Thymus (tissue), 11 donors: ENCODE data around the gene CCR4. TPM values are rescaled to one million over a fixed set of nuclear protein-coding genes. Genes with fewer than 3 reads are reported as not detected.

Experiments
- DNase-seq, 9 donors: peaks; one replicate each; pipeline ENCODE4 v3.0.0-alpha.2; 2013; ENCODE audit warnings: low spot score in 9 of 9, low read depth in 6 of 9, missing footprints in 1 of 9
- H3K27ac ChIP-seq, 2 donors: one replicate each; pipeline ENCODE4 v1.5.1; 2013; ENCODE audit warnings: control low read depth in 1 of 2, low read depth in 1 of 2, low read length in 1 of 2, mild to moderate bottlenecking in 1 of 2, moderate library complexity in 1 of 2
- H3K27me3 ChIP-seq, 2 donors: one replicate each; pipeline ENCODE4 v1.5.1; 2013; ENCODE audit warnings: low read length in 1 of 2; ENCODE audit not compliant: control insufficient read depth in 2 of 2, insufficient read depth in 1 of 2
- H3K36me3 ChIP-seq, 2 donors: one replicate each; pipeline ENCODE4 v1.5.1; 2013; ENCODE audit warnings: low read length in 1 of 2, mild to moderate bottlenecking in 1 of 2, moderate library complexity in 1 of 2; ENCODE audit not compliant: control insufficient read depth in 2 of 2, insufficient read depth in 2 of 2
- H3K4me1 ChIP-seq, 2 donors: one replicate each; pipeline ENCODE4 v1.5.1; 2013; ENCODE audit warnings: low read length in 2 of 2; ENCODE audit not compliant: control insufficient read depth in 2 of 2, insufficient read depth in 2 of 2
- H3K4me3 ChIP-seq, 2 donors: one replicate each; pipeline ENCODE4 v1.5.1; 2013; ENCODE audit warnings: low read length in 2 of 2, control low read depth in 1 of 2, mild to moderate bottlenecking in 1 of 2
- H3K9me3 ChIP-seq, 2 donors: one replicate each; pipeline ENCODE4 v1.5.1; 2013; ENCODE audit warnings: low read length in 1 of 2, mild to moderate bottlenecking in 1 of 2; ENCODE audit not compliant: control insufficient read depth in 2 of 2, insufficient read depth in 1 of 2
- WGBS: extraction: QIAGEN DNeasy Blood & Tissue Kit; methylation state at CpG from one replicate; pipeline ENCODE4 v1.1.7; 2013; 5-methylcytosine and 5-hydroxymethylcytosine counted together
- polyA plus RNA-seq: library from polyadenylated mRNA; stranded (reverse); fragments of 200-250 nt; gene quantifications from one replicate; pipeline ENCODE4 v1.2.3, GENCODE V29; 2013
- total RNA-seq: library from RNA; stranded (reverse); fragments of 120-200 nt; gene quantifications from one replicate; pipeline ENCODE4 v1.2.4, GENCODE V29; 2013
- donor health status: healthy.

Gene CCR4
- total and polyA plus RNA-seq, 2 donors, result 27.9 to 32.8 TPM

DNA sequence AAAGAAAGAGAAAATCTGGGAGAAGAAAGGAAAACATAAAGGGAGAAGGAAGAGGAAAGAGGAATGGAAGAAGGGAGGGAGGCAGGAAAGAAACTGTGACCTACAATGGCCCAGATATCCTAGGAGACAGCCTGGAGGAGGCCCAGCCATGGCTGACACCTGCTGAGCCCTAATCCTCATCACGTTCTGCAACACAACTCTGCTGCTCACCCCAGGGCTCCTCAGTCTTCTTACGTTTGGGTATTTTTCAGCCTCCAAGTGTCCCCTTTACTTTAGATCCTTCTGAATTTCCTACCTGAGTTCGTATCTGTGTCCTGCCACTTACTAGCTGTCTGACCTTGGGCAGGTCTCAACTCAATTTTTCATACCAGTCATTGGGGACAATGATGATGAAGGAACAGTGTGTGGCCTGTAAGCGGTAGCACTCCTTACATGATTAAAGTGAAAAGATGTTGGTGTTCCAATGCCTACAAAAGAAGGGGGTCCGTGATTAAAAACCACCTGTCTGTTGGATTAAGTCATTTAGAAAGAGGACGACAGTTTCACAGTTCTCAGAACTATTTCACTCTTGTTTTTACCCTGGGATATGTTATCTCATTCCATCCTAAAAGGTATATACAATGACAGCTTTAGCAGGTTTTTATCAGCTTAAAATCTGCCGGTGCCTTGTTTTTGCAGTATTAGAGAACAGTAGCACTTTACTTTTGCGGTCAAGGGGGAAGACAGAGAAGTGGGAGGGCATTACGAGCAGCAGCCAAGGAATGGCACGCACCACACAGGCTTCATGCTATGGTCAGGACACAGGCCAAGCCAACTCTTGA lies 47.4 kb downstream of the CCR4 start:
- no peak overlapping the region for H3K27ac ChIP-seq
- WGBS, result 96% methylated on average over 10 of the region's 10 CpGs
- no peaks in the 10 kb centered on the region for H3K36me3 ChIP-seq
- DNase-seq, result no peak
- H3K27me3 ChIP-seq, result no peaks in the 10 kb centered on the region
- H3K4me1 ChIP-seq, result peaks cover 0 to 2% of the 10 kb centered on the region in 2 donors
- H3K9me3 ChIP-seq, result no peaks in the 10 kb centered on the region
- H3K4me3 ChIP-seq, result no peak overlapping the region

DNA sequence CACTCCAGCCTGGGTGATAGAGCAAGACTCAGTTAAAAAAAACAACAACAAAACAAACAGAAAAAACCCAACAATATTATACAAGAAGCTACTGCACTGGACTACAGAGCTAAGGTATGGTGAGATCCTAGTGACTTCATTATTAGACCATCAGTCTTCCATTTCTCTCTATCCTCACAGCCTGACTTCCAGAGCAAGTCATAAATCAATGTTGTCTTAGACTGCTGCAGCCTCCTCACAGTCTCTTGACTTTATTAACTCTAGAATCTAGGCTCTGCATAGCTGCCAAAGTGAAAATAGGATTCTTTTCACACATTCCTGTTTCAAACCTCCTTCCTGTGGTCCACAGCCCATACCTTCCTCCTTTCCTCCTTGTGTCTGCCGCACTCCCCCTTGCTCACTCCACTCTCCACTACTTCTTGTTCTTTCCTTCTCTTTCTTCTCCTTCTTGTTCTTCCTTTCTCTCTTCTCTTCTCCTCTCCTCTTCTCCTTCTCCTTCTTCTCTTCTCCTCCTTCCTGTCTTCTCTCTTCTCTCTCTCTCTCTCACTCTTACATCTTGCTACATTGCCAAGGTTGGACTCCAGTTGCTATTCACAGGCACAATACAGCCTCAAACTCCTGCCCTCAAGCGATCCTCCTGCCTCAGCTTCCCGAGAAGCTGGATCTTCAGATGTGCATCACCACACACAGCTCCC lies 49.4 kb downstream of the CCR4 start:
- no peak for DNase-seq
- no peaks in the 10 kb centered on the region for H3K36me3 ChIP-seq
- H3K9me3 ChIP-seq, result no peaks in the 10 kb centered on the region
- H3K4me3 ChIP-seq, result no peak overlapping the region
- no peaks in the 10 kb centered on the region for H3K4me1 ChIP-seq
- WGBS, result 97% methylated on average over 3 of the region's 3 CpGs
- H3K27me3 ChIP-seq, result no peaks in the 10 kb centered on the region
- no peak overlapping the region for H3K27ac ChIP-seq

DNA sequence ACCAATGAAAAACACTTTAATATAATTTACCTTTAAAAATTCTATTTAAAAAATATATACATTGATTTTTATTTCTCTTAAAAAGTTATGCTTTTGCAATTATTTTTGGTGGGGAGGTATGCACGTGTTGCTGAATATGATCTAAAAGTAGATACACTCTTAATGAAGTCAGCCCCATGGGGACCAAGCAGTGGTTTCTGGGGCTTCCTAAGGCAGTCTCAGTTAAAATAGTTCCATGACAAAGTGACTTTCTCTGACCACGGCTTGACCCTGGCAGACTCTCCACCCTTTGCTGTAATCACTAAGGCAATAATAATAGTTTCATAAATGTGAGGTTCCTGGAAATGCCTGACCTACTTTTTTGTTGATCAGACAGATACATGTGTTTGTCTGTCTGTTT lies 50.4 kb downstream of the CCR4 start:
- no peaks in the 10 kb centered on the region for H3K27me3 ChIP-seq
- H3K4me1 ChIP-seq, result peaks cover 6 to 7% of the 10 kb centered on the region in 2 donors
- no peaks in the 10 kb centered on the region for H3K9me3 ChIP-seq
- no peak overlapping the region for H3K27ac ChIP-seq
- 74% methylated on average over 2 of the region's 2 CpGs for WGBS
- H3K36me3 ChIP-seq, result no peaks in the 10 kb centered on the region
- no peak for DNase-seq
- H3K4me3 ChIP-seq, result no peak overlapping the region

DNA sequence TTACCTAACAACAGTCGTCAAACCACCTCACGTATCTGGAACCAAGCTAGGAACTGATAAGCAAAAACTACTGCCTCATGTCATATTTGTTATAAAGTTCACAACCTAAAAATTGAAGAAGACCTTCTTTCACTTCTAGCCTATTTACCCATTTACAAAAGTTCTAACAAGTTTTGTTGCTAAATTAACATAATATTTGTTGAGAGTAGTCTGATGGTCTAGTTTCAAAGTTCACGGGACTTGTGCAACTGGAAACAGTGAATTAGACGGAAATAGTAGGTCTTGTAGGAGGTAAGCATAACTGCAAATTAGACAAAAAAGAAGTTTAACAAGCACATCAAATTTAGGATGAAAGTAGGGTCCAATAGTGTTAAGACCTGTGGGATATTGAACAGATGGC lies 51.9 kb downstream of the CCR4 start:
- no peak for DNase-seq
- WGBS, result 99% methylated on average over 4 of the region's 4 CpGs
- Histone ChIP-seq H3K27ac (no peak overlapping the region), H3K27me3 (no peaks in the 10 kb centered on the region), H3K4me1 (peaks cover 15 to 21% of the 10 kb centered on the region in 2 donors), H3K4me3 (no peak overlapping the region), H3K9me3 (no peaks in the 10 kb centered on the region), H3K36me3 (no peaks in the 10 kb centered on the region)

DNA sequence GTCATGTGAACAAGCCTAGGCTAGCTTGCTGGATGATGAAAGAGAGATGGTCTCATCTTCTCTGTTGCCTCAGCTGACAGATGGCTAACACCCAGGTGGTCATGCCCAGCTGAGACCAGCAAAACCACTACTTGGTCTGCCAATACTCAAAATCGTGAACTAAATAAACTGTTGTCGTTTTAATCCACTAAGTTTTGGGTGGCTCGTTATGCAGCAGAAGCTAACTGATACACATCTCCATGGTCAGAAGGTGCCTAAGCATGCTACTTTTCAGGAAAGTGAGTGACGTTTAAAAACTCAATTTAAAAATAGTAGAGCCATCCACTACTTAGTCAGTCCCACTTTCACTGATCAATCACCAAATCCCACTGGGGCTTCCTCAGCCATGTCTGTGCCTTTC lies 52.8 kb downstream of the CCR4 start:
- H3K36me3 ChIP-seq, result no peaks in the 10 kb centered on the region
- WGBS, result 97% methylated on average over 4 of the region's 4 CpGs
- no peak for DNase-seq
- H3K27me3 ChIP-seq, result no peaks in the 10 kb centered on the region
- peaks cover 18 to 25% of the 10 kb centered on the region in 2 donors for H3K4me1 ChIP-seq
- no peak overlapping the region for H3K4me3 ChIP-seq
- no peak overlapping the region for H3K27ac ChIP-seq
- H3K9me3 ChIP-seq, result no peaks in the 10 kb centered on the region

DNA sequence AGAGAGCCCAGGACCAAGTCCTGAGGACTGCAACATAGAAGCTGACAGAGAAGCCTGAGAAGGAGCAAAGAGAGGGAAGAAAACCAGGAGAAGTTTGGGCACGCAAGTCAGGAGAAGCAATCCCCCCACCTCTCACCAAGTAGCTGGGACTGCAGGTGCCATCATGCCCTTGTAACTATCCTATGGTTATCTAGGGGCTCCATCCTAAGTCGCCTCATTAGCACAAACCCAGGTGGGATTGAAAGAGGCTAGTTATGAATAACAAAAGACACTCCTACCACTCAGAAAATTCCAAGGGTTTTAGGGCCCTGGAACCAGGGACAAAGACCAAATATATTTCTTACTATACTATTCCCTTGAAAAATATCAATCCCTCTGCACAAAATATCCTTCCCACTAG lies 53.5 kb downstream of the CCR4 start:
- Histone ChIP-seq H3K36me3 (no peaks in the 10 kb centered on the region), H3K4me1 (peaks cover 18 to 25% of the 10 kb centered on the region in 2 donors), H3K4me3 (no peak overlapping the region), H3K9me3 (no peaks in the 10 kb centered on the region), H3K27me3 (no peaks in the 10 kb centered on the region), H3K27ac (no peak overlapping the region)
- 100% methylated on average over 2 of the region's 2 CpGs for WGBS
- no peak for DNase-seq

Other genes starting within 250 kb of the CCR4 start
- gene TRIM71, start 133.6 kb upstream of the CCR4 start, total RNA-seq, result 0.09 TPM
- gene TRIM71, start 133.6 kb upstream of the CCR4 start, polyA plus RNA-seq, result 0.09 TPM
- 20.2 TPM for gene GLB1, start 145.5 kb downstream of the CCR4 start, total RNA-seq
- gene GLB1, start 145.5 kb downstream of the CCR4 start, polyA plus RNA-seq, result 13.6 TPM
- 1.3 TPM for gene TMPPE, start 145.5 kb downstream of the CCR4 start, total RNA-seq
- gene TMPPE, start 145.5 kb downstream of the CCR4 start, polyA plus RNA-seq, result 0.25 TPM
- 21.6 TPM for gene CRTAP, start 162.4 kb downstream of the CCR4 start, total RNA-seq
- 38.6 TPM for gene CRTAP, start 162.4 kb downstream of the CCR4 start, polyA plus RNA-seq